Stimulated activated CD8-positive, alpha-beta memory T cell treated with anti-CD3 and anti-CD28 coated beads, Interleukin-7, amount 100 ng/mL, for 4 hours (primary cell): ENCODE data around the gene MTERF4.

Source experiments
- DNase-seq, 2 donors: peaks; one replicate each; pipeline ENCODE4 v3.0.0-alpha.2; 2020; ENCODE audit warnings: low read depth in 2 of 2

The MTERF4 gene

GRCh38 chr2:241088791-241089732, 13.0 kb downstream of the MTERF4 start:
- no peak for DNase-seq

- DNase-seq, result no peak
These were observed 13.7 kb downstream of the MTERF4 start for GRCh38 chr2:241088376-241088775.

GRCh38 chr2:241087420-241088268, 14.4 kb downstream of the MTERF4 start:
- DNase-seq, result no peak

- DNase-seq, result no peak
These were observed 17.1 kb downstream of the MTERF4 start for GRCh38 chr2:241084856-241085444.

- no peak for DNase-seq
These were observed 19.0 kb downstream of the MTERF4 start for GRCh38 chr2:241083091-241083415.

- DNase-seq, result no peak
These were observed 19.6 kb downstream of the MTERF4 start for GRCh38 chr2:241082341-241083090.

GRCh38 chr2:241081643-241082340, 20.3 kb downstream of the MTERF4 start:
- DNase-seq, result no peak

- no peak for DNase-seq
These were observed 20.9 kb downstream of the MTERF4 start for GRCh38 chr2:241081190-241081642.

- no peak for DNase-seq
These were observed 21.5 kb downstream of the MTERF4 start for GRCh38 chr2:241080405-241081189.

- no peak for DNase-seq
These were observed 27.1 kb downstream of the MTERF4 start for GRCh38 chr2:241074901-241075540.

- no peak for DNase-seq
These were observed 27.8 kb downstream of the MTERF4 start for GRCh38 chr2:241074065-241074818.

- no peak for DNase-seq
These were observed 28.7 kb downstream of the MTERF4 start for GRCh38 chr2:241073166-241074064.

- no peak for DNase-seq
These were observed 29.4 kb downstream of the MTERF4 start for GRCh38 chr2:241072553-241073165.

GRCh38 chr2:241072151-241072550, 29.9 kb downstream of the MTERF4 start:
- DNase-seq, result no peak

GRCh38 chr2:241071677-241072111, 30.4 kb downstream of the MTERF4 start:
- DNase-seq, result no peak

GRCh38 chr2:241070811-241071676, 31.0 kb downstream of the MTERF4 start:
- no peak for DNase-seq
